Thoracic aorta (tissue), 2 donors: Measurements from ENCODE around the gene MZT1. TPM values are rescaled to one million over a fixed set of nuclear protein-coding genes. Genes with fewer than 3 reads are reported as not detected.

ENCODE experiments used
- ATAC-seq: fragments of 150-250 bp; one replicate; pipeline ENCODE4 v1.8.0; 2017; ENCODE audit warnings: low read depth; ENCODE audit not compliant: insufficient number of reproducible peaks, low FRiP score
- DNase-seq: peaks from one replicate; pipeline ENCODE4 v3.0.0-alpha.2; 2020; ENCODE audit warnings: low spot score
- H3K27ac ChIP-seq, 2 donors: fragments of 200-600 bp; sonication (generic); 1 replicate in 1 of 2; 2 replicates in 1 of 2; pipeline ENCODE4 v1.5.1; 2016; ENCODE audit warnings: mild to moderate bottlenecking in 2 of 2, moderate library complexity in 2 of 2
- H3K27me3 ChIP-seq: fragments of 200-600 bp; sonication (generic); replicated peaks from 2 replicates; pipeline ENCODE4 v1.6.0; 2016; ENCODE audit warnings: mild to moderate bottlenecking; ENCODE audit not compliant: insufficient read depth
- H3K36me3 ChIP-seq: fragments of 200-600 bp; sonication (generic); one replicate; pipeline ENCODE4 v1.5.1; 2016
- H3K4me1 ChIP-seq, 2 donors: fragments of 200-600 bp; sonication (generic); 1 replicate in 1 of 2; 2 replicates in 1 of 2; pipeline versions ENCODE4 v1.5.1 to v1.6.0; 2016; ENCODE audit warnings: low read depth in 2 of 2, mild to moderate bottlenecking in 1 of 2; ENCODE audit not compliant: control insufficient read depth in 1 of 2
- H3K4me3 ChIP-seq: fragments of 200-600 bp; sonication (generic); 2 replicates; pipeline ENCODE4 v1.5.1; 2016; ENCODE audit warnings: mild to moderate bottlenecking
- H3K9me3 ChIP-seq: fragments of 200-600 bp; sonication (generic); 2 replicates; pipeline ENCODE4 v1.5.1; 2016
- total RNA-seq, 2 donors: library from RNA; depleted of rRNA; stranded (reverse); fragments of >200 nt; gene quantifications; one replicate each; pipeline versions ENCODE4 v1.1.0 to v1.2.3, GENCODE V29; 2016
- TF ChIP-seq, protein P1 (sequence below): fragments of 200-600 bp; sonication (generic); IDR thresholded peaks from one replicate; pipeline ENCODE4 v1.5.1; 2019; ENCODE audit warnings: antibody characterized with exemption

The MZT1 gene
- total RNA-seq, 2 donors from 2014 or later, result 5.1 to 8.0 TPM

DNA sequence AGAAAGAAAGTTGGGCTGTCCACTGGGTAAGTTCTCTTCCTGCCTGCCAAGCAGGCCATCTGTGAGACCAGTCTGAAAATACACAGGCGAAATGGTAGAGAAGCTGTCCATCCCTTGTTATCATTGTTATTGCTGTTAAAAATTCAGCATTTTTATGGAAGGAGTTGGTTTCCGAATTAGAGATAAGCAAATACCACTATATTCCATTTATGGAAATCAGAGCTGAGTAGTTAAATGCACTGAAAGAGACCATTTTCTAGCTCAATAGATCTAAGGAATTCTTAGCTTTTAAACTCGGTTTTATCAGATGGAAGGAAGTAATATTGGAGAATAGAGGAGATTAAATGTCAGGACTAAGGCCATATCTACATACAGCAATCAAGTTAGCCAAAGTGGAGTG, 40.7 kb downstream of the MZT1 start:
- no peaks in the 10 kb centered on the region for H3K27me3 ChIP-seq
- H3K4me1 ChIP-seq, result peaks cover 0 to 9% of the 10 kb centered on the region in 2 donors
- no peaks in the 10 kb centered on the region for H3K36me3 ChIP-seq
- TF ChIP-seq, protein P1, sequence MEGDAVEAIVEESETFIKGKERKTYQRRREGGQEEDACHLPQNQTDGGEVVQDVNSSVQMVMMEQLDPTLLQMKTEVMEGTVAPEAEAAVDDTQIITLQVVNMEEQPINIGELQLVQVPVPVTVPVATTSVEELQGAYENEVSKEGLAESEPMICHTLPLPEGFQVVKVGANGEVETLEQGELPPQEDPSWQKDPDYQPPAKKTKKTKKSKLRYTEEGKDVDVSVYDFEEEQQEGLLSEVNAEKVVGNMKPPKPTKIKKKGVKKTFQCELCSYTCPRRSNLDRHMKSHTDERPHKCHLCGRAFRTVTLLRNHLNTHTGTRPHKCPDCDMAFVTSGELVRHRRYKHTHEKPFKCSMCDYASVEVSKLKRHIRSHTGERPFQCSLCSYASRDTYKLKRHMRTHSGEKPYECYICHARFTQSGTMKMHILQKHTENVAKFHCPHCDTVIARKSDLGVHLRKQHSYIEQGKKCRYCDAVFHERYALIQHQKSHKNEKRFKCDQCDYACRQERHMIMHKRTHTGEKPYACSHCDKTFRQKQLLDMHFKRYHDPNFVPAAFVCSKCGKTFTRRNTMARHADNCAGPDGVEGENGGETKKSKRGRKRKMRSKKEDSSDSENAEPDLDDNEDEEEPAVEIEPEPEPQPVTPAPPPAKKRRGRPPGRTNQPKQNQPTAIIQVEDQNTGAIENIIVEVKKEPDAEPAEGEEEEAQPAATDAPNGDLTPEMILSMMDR, result no peak
- H3K27ac ChIP-seq, result no peak overlapping the region
- no peak for DNase-seq
- H3K4me3 ChIP-seq, result no peak overlapping the region
- ATAC-seq, result no peak
- no peaks in the 10 kb centered on the region for H3K9me3 ChIP-seq

DNA sequence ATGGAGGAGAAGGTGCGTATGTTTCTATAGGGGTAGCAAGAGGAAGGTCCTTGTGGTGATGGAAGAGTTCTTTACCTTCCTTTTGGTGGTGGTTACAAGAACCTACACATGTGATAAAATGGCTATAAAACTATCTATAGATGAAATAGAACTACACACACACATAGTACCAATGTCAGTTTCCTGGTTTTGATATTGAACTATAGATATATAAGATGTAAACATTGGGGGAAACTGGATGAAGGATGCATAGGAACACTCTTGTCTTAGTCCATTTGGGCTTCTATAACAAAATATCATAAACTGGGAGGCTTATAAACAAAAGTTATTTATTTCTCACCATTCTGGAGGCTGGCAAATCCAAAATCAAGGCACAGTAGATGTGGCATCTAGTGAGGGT, 47.1 kb downstream of the MZT1 start:
- DNase-seq (no peak), ATAC-seq (no peak)
- H3K36me3 ChIP-seq, result no peaks in the 10 kb centered on the region
- H3K27ac ChIP-seq, result no peak overlapping the region
- H3K4me3 ChIP-seq, result no peak overlapping the region
- H3K27me3 ChIP-seq, result no peaks in the 10 kb centered on the region
- TF ChIP-seq, protein P1, result no peak
- H3K4me1 ChIP-seq, result no peaks in the 10 kb centered on the region
- no peaks in the 10 kb centered on the region for H3K9me3 ChIP-seq

DNA sequence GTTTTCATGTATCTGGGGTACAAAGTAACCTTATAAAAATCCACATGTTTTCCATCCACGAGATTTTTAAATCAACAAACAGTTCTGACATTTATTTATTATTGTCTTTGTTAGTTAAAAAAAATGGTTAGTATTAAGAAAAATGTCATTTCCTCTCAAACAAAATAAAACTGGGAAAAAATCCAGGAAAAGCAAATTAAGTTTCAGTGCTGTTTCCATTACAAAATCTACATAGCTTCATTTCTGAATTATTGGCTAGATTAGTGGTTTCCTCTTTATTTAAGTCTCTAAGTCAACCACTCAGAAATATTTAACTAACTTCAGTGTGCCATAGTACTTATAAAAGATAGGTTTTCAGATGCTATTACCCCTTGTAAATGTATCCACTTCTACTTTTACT, 49.1 kb downstream of the MZT1 start:
- no peak for ATAC-seq
- Histone ChIP-seq H3K9me3 (no peaks in the 10 kb centered on the region), H3K27ac (no peak overlapping the region), H3K27me3 (no peaks in the 10 kb centered on the region), H3K36me3 (no peaks in the 10 kb centered on the region), H3K4me3 (no peak overlapping the region), H3K4me1 (no peaks in the 10 kb centered on the region)
- no peak for DNase-seq
- TF ChIP-seq, protein P1, result no peak

DNA sequence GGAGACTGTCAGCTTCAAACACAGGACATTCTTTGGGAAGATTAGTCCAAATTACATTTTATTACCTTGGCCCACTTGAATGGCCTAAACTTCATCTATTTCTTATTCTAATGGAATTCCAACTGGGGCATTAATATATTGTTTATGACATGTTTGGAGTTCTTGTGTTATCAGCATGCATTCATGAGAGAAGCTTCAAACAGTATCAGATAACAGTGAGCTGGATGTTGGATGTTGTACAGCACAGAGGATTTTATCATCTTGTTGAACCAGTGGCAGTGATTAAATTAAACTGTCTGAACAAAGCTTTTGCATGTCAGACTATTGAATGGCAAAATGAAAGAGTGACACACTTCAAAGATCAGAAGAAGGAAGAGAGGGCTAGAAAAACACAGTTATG, 50.0 kb downstream of the MZT1 start:
- Histone ChIP-seq H3K9me3 (no peaks in the 10 kb centered on the region), H3K36me3 (no peaks in the 10 kb centered on the region), H3K4me3 (no peak overlapping the region), H3K4me1 (no peaks in the 10 kb centered on the region), H3K27me3 (no peaks in the 10 kb centered on the region), H3K27ac (no peak overlapping the region)
- TF ChIP-seq, protein P1, result no peak
- DNase-seq (no peak), ATAC-seq (no peak)

DNA sequence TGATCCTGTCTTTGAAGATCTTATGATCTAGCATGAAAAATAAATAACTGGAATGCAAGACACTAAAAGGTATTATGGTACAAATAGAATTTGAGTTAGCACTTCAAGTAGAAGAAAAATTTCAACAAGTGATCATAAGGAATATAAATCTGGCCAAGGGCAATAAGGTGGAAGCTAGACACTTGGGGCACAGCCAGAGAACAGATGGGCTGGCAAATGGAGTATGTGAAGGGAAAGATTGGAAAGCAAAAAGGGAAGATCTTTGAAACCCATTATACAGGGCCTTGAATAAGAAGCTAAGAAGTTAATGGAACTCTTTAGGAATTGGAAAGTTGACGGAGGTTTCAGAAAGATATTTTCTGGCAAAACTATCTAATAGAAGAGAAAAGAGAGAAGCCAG, 61.0 kb downstream of the MZT1 start:
- TF ChIP-seq, protein P1, result no peak
- H3K36me3 ChIP-seq, result no peaks in the 10 kb centered on the region
- H3K4me1 ChIP-seq, result no peaks in the 10 kb centered on the region
- no peak overlapping the region for H3K4me3 ChIP-seq
- DNase-seq (no peak), ATAC-seq (no peak)
- H3K27me3 ChIP-seq, result no peaks in the 10 kb centered on the region
- no peaks in the 10 kb centered on the region for H3K9me3 ChIP-seq
- H3K27ac ChIP-seq, result no peak overlapping the region
